CD4-positive, alpha-beta T cell (primary cell): Measurements from ENCODE around the gene DDX53. TPM values are rescaled to one million over a fixed set of nuclear protein-coding genes. Genes with fewer than 3 reads are reported as not detected.

Source experiments
- ATAC-seq: fragments of 200-7000 bp; cut with Tn5 transposase; one replicate; pipeline ENCODE4 v1.10.0; 2022; ENCODE audit warnings: mild to moderate bottlenecking; ENCODE audit not compliant: poor library complexity
- CTCF ChIA-PET: fragments of 350-600 bp; sonication (Branson Sonifier 250); formaldehyde crosslinking; loops from one replicate; lab custom pipeline; 2021; ENCODE audit warnings: antibody characterized with exemption, inconsistent platforms; lab: Charles Lee
- POLR2A ChIA-PET: fragments of 350-600 bp; sonication (Branson Sonifier 250); formaldehyde crosslinking; loops from one replicate; lab custom pipeline; 2021; ENCODE audit warnings: antibody characterized with exemption, inconsistent platforms; lab: Charles Lee
- DNase-seq, 14 experiments: peaks; one replicate each; pipeline ENCODE4 v3.0.0-alpha.2; 2013 to 2020; ENCODE audit warnings: mixed read lengths in 2 of 14
- H3K27ac ChIP-seq, 2 donors: one replicate each; pipeline versions ENCODE4 v1.5.1 to v1.7.0; 2013; ENCODE audit warnings: low read length in 2 of 2, low read depth in 1 of 2, mild to moderate bottlenecking in 1 of 2
- H3K27me3 ChIP-seq, 2 experiments: 1 replicate in 1 of 2; 2 replicates in 1 of 2; pipeline versions ENCODE4 v1.6.1 to v1.7.0; 2013; ENCODE audit warnings: low read length in 2 of 2, control low read depth in 1 of 2, mild to moderate bottlenecking in 1 of 2, moderate library complexity in 1 of 2; ENCODE audit not compliant: insufficient read depth in 2 of 2, control insufficient read depth in 1 of 2
- H3K36me3 ChIP-seq: one replicate; pipeline ENCODE4 v1.6.1; 2013; ENCODE audit warnings: low read length, control low read depth; ENCODE audit not compliant: insufficient read depth
- H3K4me1 ChIP-seq: one replicate; pipeline ENCODE4 v1.6.1; 2013; ENCODE audit warnings: low read length, control low read depth; ENCODE audit not compliant: insufficient read depth
- H3K4me3 ChIP-seq: one replicate; pipeline ENCODE4 v1.5.1; 2013; ENCODE audit warnings: mild to moderate bottlenecking, low read length, moderate library complexity
- H3K9me3 ChIP-seq, 2 experiments: 1 replicate in 1 of 2; 2 replicates in 1 of 2; pipeline versions ENCODE4 v1.6.1 to v1.7.0; 2013; ENCODE audit warnings: low read length in 2 of 2, mild to moderate bottlenecking in 2 of 2, control low read depth in 1 of 2, moderate library complexity in 1 of 2; ENCODE audit not compliant: control insufficient read depth in 1 of 2, insufficient read depth in 1 of 2
- H3K27ac Mint-ChIP-seq: one replicate; pipeline ENCODE4 v1.8.0; 2020; ENCODE audit warnings: mixed read lengths
- H3K27me3 Mint-ChIP-seq: one replicate; pipeline ENCODE4 v1.8.0; 2021; ENCODE audit warnings: mixed read lengths
- H3K36me3 Mint-ChIP-seq: one replicate; pipeline ENCODE4 v1.8.0; 2021; ENCODE audit warnings: low read depth, mixed read lengths
- H3K4me1 Mint-ChIP-seq: one replicate; pipeline ENCODE4 v1.8.0; 2021; ENCODE audit warnings: low read depth, mixed read lengths
- H3K4me3 Mint-ChIP-seq: one replicate; pipeline ENCODE4 v1.8.0; 2020; ENCODE audit warnings: mild to moderate bottlenecking, mixed read lengths
- H3K9me3 Mint-ChIP-seq: one replicate; pipeline ENCODE4 v1.8.0; 2020; ENCODE audit warnings: mixed read lengths
- intact Hi-C, 2 experiments: fragments of 100-400 bp; cut with DNase I in 1 of 2; cut with micrococcal nuclease in 1 of 2; formaldehyde crosslinking; loops; one replicate each; pipeline versions ENCODE4 v1.15.1 to v1.9.0; 2023 to 2025; cut with DNase I, micrococcal nuclease
- total RNA-seq, 174 experiments: library from RNA in 2 of 174; stranded (reverse) in 2 of 174; gene quantifications; one replicate each; pipeline ENCODE4 v1.2.3 and lab custom pipeline; 2021 to 2026
- TF ChIP-seq, protein P1 (sequence below): fragments of 200-600 bp; IDR thresholded peaks from one replicate; pipeline ENCODE4 v1.8.0; 2022; ENCODE audit warnings: antibody characterized with exemption, mild to moderate bottlenecking

Gene DDX53
- total RNA-seq, 2 experiments from 2014 or later, result not detected

DNA sequence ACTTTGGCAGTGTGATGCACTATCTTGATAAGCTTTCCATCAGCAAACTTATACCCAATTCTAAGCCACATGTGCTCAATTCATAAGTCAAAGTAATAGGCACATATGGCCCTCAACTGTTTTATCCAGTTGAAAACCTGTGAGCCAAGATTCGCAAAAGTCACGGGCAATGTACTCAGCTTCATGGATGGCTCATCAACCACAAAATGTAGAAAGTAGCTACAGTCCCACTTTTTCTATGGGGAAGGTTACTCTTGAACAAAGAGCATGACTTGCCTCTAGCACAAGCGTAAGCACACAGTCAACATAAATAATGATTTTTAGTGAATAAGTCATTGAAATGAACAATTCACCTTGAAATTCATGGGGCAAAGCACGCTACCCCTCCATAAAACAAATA, 25.1 kb upstream of the DDX53 start:
- Histone ChIP-seq H3K4me3 (no peak overlapping the region), H3K27me3 (no peaks in the 10 kb centered on the region), H3K9me3 (no peaks in the 10 kb centered on the region), H3K36me3 (no peaks in the 10 kb centered on the region), H3K27ac (no peak overlapping the region), H3K4me1 (no peaks in the 10 kb centered on the region)
- Mint-ChIP-seq H3K4me1 (no peaks in the 10 kb centered on the region), H3K27ac (no peak overlapping the region), H3K27me3 (no peaks in the 10 kb centered on the region), H3K4me3 (no peak overlapping the region), H3K36me3 (no peaks in the 10 kb centered on the region), H3K9me3 (no peaks in the 10 kb centered on the region)
- TF ChIP-seq, protein P1, sequence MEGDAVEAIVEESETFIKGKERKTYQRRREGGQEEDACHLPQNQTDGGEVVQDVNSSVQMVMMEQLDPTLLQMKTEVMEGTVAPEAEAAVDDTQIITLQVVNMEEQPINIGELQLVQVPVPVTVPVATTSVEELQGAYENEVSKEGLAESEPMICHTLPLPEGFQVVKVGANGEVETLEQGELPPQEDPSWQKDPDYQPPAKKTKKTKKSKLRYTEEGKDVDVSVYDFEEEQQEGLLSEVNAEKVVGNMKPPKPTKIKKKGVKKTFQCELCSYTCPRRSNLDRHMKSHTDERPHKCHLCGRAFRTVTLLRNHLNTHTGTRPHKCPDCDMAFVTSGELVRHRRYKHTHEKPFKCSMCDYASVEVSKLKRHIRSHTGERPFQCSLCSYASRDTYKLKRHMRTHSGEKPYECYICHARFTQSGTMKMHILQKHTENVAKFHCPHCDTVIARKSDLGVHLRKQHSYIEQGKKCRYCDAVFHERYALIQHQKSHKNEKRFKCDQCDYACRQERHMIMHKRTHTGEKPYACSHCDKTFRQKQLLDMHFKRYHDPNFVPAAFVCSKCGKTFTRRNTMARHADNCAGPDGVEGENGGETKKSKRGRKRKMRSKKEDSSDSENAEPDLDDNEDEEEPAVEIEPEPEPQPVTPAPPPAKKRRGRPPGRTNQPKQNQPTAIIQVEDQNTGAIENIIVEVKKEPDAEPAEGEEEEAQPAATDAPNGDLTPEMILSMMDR, result no peak
- ChIA-PET CTCF (no interaction called here), POLR2A (no interaction called here)
- DNase-seq, result no peak
- intact Hi-C loops, result no loop called here
- ATAC-seq, result no peak

DNA sequence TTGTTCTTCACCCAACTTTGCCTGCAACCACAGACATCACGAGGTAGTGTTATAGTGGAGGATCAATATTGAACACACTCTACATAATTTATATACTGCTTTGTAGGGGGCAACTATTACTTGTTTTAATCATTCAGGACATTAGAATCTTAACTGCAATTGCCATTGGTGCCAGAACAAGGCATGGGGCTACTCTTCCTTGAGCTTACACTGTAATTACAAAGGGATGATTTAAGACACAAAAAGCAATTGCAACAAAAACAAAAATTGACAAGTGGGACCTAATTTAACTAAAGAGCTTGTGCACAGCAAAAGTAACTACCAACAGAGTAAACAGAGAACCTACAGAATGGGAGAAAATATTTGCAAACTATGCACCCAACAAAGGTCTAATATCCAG, 24.0 kb upstream of the DDX53 start:
- intact Hi-C loops, result no loop called here
- no peak overlapping the region for H3K27ac Mint-ChIP-seq
- TF ChIP-seq, protein P1, result no peak

GRCh38 chrX:22985958-22986357, 13.8 kb upstream of the DDX53 start:
- POLR2A ChIA-PET, result no interaction called here
- H3K27ac Mint-ChIP-seq, result no peak overlapping the region
- Histone ChIP-seq H3K4me1 (no peaks in the 10 kb centered on the region), H3K27me3 (no peaks in the 10 kb centered on the region), H3K9me3 (no peaks in the 10 kb centered on the region), H3K27ac (no peak overlapping the region), H3K36me3 (no peaks in the 10 kb centered on the region), H3K4me3 (no peak overlapping the region)
- intact Hi-C loops, result no loop called here
- H3K27me3 Mint-ChIP-seq, result no peaks in the 10 kb centered on the region
- ATAC-seq (no peak), DNase-seq (no peak)
- no peaks in the 10 kb centered on the region for H3K9me3 Mint-ChIP-seq
- CTCF ChIA-PET, result no interaction called here
- no peak overlapping the region for H3K4me3 Mint-ChIP-seq
- TF ChIP-seq, protein P1, result no peak
- no peaks in the 10 kb centered on the region for H3K36me3 Mint-ChIP-seq
- no peaks in the 10 kb centered on the region for H3K4me1 Mint-ChIP-seq

More for the DNA sequence above, 24.0 kb upstream of the DDX53 start:
- H3K27me3 ChIP-seq, result no peaks in the 10 kb centered on the region
- Mint-ChIP-seq H3K27me3 (no peaks in the 10 kb centered on the region), H3K36me3 (no peaks in the 10 kb centered on the region), H3K4me1 (no peaks in the 10 kb centered on the region), H3K9me3 (no peaks in the 10 kb centered on the region), H3K4me3 (no peak overlapping the region)
- no peaks in the 10 kb centered on the region for H3K4me1 ChIP-seq
- DNase-seq, result no peak
- H3K4me3 ChIP-seq, result no peak overlapping the region
- POLR2A ChIA-PET, result no interaction called here
- H3K27ac ChIP-seq, result no peak overlapping the region
- CTCF ChIA-PET, result no interaction called here
- H3K9me3 ChIP-seq, result no peaks in the 10 kb centered on the region
- no peaks in the 10 kb centered on the region for H3K36me3 ChIP-seq
- no peak for ATAC-seq
